Natural killer cell (primary cell): ENCODE data around the gene DGUOK. TPM values are rescaled to one million over a fixed set of nuclear protein-coding genes. Genes with fewer than 3 reads are reported as not detected.
"Not testable (repeated sequence)": the region's sequence is repeated elsewhere in the genome, so short reads cannot be mapped to it uniquely, and the experiment has no call there.

Experiments
- ATAC-seq, 3 donors: fragments of 150-1000 bp in 2 of 3; fragments of 200-7000 bp in 1 of 3; cut with Tn5 transposase; 1 replicate in 1 of 3; 2 replicates in 2 of 3; pipeline ENCODE4 v1.10.0; 2021; ENCODE audit warnings: mild to moderate bottlenecking in 2 of 3, moderate library complexity in 2 of 3
- DNase-seq, 2 donors: peaks; one replicate each; pipeline versions ENCODE4 v3.0.0 to v3.0.0-alpha.2; 2013 to 2021; ENCODE audit warnings: mixed read lengths in 1 of 2
- H3K27ac ChIP-seq: one replicate; pipeline ENCODE4 v1.5.1; 2013; ENCODE audit warnings: mild to moderate bottlenecking, low read length
- H3K27me3 ChIP-seq: one replicate; pipeline ENCODE4 v1.6.1; 2013; ENCODE audit warnings: low read length; ENCODE audit not compliant: control insufficient read depth, insufficient read depth
- H3K36me3 ChIP-seq: one replicate; pipeline ENCODE4 v1.6.1; 2013; ENCODE audit warnings: low read length; ENCODE audit not compliant: control insufficient read depth, insufficient read depth
- H3K4me1 ChIP-seq: one replicate; pipeline ENCODE4 v1.6.1; 2013; ENCODE audit warnings: low read length; ENCODE audit not compliant: control insufficient read depth, insufficient read depth
- H3K4me3 ChIP-seq: one replicate; pipeline ENCODE4 v1.5.1; 2013; ENCODE audit warnings: low read length
- H3K9me3 ChIP-seq: one replicate; pipeline ENCODE4 v1.6.1; 2013; ENCODE audit warnings: low read length; ENCODE audit not compliant: control insufficient read depth, insufficient read depth
- H3K27ac Mint-ChIP-seq, 2 donors: one replicate each; pipeline ENCODE4 v1.8.0; 2022; ENCODE audit warnings: mild to moderate bottlenecking in 2 of 2, mixed read lengths in 2 of 2, moderate library complexity in 1 of 2
- H3K27me3 Mint-ChIP-seq, 2 donors: one replicate each; pipeline ENCODE4 v1.8.0; 2022; ENCODE audit warnings: low read depth in 2 of 2, mixed read lengths in 2 of 2
- H3K36me3 Mint-ChIP-seq: one replicate; pipeline ENCODE4 v1.8.0; 2022; ENCODE audit warnings: mixed read lengths
- H3K4me1 Mint-ChIP-seq, 2 donors: one replicate each; pipeline ENCODE4 v1.8.0; 2022; ENCODE audit warnings: mixed read lengths in 2 of 2
- H3K4me3 Mint-ChIP-seq: one replicate; pipeline ENCODE4 v1.8.0; 2022; ENCODE audit warnings: mild to moderate bottlenecking, moderate library complexity, mixed read lengths
- H3K9me3 Mint-ChIP-seq, 2 donors: one replicate each; pipeline ENCODE4 v1.8.0; 2022; ENCODE audit warnings: mixed read lengths in 2 of 2
- WGBS: methylation state at CpG from one replicate; pipeline ENCODE4 v1.1.7; 2013; ENCODE audit warnings: missing lambda C conversion rate; ENCODE audit not compliant: insufficient coverage; 5-methylcytosine and 5-hydroxymethylcytosine counted together
- intact Hi-C: fragments of 100-400 bp; cut with micrococcal nuclease; formaldehyde crosslinking; loops from one replicate; pipeline ENCODE4 v1.14.2; 2022
- total RNA-seq, 4 donors: library from RNA; stranded (reverse); fragments of 120-200 nt in 1 of 4; gene quantifications; one replicate each; pipeline versions ENCODE4 v1.2.3 to v1.2.4, GENCODE V29; 2013 to 2022
- TF ChIP-seq, protein P1 (sequence below): fragments of 200-600 bp; IDR thresholded peaks from one replicate; pipeline ENCODE4 v1.8.0; 2022; ENCODE audit warnings: antibody characterized with exemption

Gene DGUOK
- total RNA-seq, 3 donors from 2014 or later (not counting 1 experiment from before 2014, with no cell fraction given) = 47.6 to 56.8 (median 54.8) TPM

DNA sequence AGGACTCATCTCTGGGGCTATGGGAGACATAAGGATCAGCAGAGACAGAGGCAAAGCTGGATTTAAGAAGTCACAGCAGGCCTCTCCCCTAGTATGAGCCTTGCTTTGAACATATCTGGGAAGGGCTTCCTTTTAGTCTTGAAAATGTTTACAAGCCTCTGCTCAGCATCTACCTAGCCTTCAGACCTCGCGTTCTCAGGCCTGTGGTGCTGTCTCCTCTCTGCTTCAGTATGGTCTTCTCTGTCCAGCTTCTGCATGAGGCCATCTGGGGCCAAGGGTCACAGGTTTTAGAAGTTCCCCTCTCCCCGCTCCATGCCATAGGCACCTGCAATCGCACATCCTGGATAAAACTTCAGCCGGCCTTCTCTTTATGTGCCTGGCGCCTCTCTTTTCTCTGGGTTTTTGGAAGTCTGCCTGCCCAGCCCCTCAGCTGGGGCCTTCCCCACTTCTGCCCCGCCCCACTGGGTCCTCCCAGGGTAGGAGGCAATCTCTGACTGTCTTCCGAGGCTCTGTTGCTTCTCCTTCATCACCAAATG lies 26.8 kb upstream of the DGUOK start:
- H3K27ac Mint-ChIP-seq = no peak overlapping the region
- no peaks in the 10 kb centered on the region for H3K27me3 ChIP-seq
- H3K27me3 Mint-ChIP-seq = peaks cover 0 to 10% of the 10 kb centered on the region in 2 donors
- peaks cover 22% of the 10 kb centered on the region for H3K4me1 ChIP-seq
- H3K36me3 ChIP-seq = no peaks in the 10 kb centered on the region
- no peaks in the 10 kb centered on the region for H3K9me3 Mint-ChIP-seq
- TF ChIP-seq, protein P1, sequence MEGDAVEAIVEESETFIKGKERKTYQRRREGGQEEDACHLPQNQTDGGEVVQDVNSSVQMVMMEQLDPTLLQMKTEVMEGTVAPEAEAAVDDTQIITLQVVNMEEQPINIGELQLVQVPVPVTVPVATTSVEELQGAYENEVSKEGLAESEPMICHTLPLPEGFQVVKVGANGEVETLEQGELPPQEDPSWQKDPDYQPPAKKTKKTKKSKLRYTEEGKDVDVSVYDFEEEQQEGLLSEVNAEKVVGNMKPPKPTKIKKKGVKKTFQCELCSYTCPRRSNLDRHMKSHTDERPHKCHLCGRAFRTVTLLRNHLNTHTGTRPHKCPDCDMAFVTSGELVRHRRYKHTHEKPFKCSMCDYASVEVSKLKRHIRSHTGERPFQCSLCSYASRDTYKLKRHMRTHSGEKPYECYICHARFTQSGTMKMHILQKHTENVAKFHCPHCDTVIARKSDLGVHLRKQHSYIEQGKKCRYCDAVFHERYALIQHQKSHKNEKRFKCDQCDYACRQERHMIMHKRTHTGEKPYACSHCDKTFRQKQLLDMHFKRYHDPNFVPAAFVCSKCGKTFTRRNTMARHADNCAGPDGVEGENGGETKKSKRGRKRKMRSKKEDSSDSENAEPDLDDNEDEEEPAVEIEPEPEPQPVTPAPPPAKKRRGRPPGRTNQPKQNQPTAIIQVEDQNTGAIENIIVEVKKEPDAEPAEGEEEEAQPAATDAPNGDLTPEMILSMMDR = no peak
- H3K27ac ChIP-seq = no peak overlapping the region
- 98% methylated on average over 7 of the region's 8 CpGs for WGBS
- no peak for ATAC-seq
- H3K4me1 Mint-ChIP-seq = peaks cover 24 to 26% of the 10 kb centered on the region in 2 donors
- no peak overlapping the region for H3K4me3 ChIP-seq
- intact Hi-C loops = loop anchor here (5.0 kb wide), 1 partner anchor 37 kb away; no protein-coding TSS in a partner anchor
- DNase-seq = no peak
- H3K4me3 Mint-ChIP-seq = no peak overlapping the region
- H3K36me3 Mint-ChIP-seq = no peaks in the 10 kb centered on the region
- H3K9me3 ChIP-seq = no peaks in the 10 kb centered on the region

DNA sequence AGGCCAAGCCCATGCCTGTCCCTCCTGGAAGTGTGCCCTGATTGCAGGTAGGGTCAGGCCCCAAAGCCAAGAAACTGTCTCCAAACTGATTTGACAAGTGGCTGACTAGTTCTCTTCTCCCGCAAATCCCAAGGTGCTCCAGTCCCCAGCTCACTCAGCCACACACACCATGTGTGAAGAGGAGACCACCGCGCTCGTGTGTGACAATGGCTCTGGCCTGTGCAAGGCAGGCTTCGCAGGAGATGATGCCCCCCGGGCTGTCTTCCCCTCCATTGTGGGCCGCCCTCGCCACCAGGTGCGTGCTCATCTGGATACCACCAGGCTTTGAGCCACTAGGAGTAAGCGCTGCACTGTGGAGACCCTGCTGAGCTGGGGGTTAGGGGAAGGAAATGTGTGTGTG lies 25.5 kb upstream of the DGUOK start:
- ATAC-seq = no peak

DNA sequence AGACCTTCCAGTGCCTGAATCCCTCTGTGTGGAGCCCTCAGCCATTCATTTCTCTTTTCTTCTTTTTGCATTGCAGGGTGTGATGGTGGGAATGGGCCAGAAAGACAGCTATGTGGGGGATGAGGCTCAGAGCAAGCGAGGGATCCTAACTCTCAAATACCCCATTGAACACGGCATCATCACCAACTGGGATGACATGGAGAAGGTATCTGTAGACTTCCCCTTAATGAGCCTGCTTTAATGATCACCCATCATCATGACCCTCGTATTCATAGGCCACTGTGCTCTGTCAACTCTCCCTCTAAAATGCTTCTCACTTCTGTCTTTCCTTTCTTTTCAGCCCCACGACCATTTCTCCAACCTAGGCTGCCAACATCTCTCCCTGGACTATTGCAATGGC lies 24.4 kb upstream of the DGUOK start:
- DNase-seq (no peak), ATAC-seq (no peak)
- Histone ChIP-seq H3K4me3 (no peak overlapping the region), H3K36me3 (no peaks in the 10 kb centered on the region), H3K4me1 (peaks cover 4% of the 10 kb centered on the region), H3K27ac (no peak overlapping the region), H3K9me3 (no peaks in the 10 kb centered on the region), H3K27me3 (no peaks in the 10 kb centered on the region)
- 90% methylated on average over 3 of the region's 4 CpGs for WGBS
- Mint-ChIP-seq H3K9me3 (no peaks in the 10 kb centered on the region), H3K4me3 (no peak overlapping the region), H3K27me3 (peaks cover 0 to 10% of the 10 kb centered on the region in 2 donors), H3K27ac (no peak overlapping the region), H3K36me3 (no peaks in the 10 kb centered on the region), H3K4me1 (peaks cover 5% of the 10 kb centered on the region in 2 donors)
- intact Hi-C loops = no loop called here
- TF ChIP-seq, protein P1 = no peak

More for the DNA sequence above, 25.5 kb upstream of the DGUOK start:
- H3K27ac Mint-ChIP-seq = no peak overlapping the region
- H3K9me3 Mint-ChIP-seq = no peaks in the 10 kb centered on the region
- Histone ChIP-seq H3K4me1 (peaks cover 16% of the 10 kb centered on the region), H3K9me3 (no peaks in the 10 kb centered on the region), H3K36me3 (no peaks in the 10 kb centered on the region), H3K27ac (no peak overlapping the region), H3K4me3 (no peak overlapping the region), H3K27me3 (no peaks in the 10 kb centered on the region)
- peaks cover 0 to 10% of the 10 kb centered on the region in 2 donors for H3K27me3 Mint-ChIP-seq
- intact Hi-C loops = no loop called here
- 95% methylated on average over 9 of the region's 10 CpGs for WGBS
- no peak for DNase-seq
- no peak overlapping the region for H3K4me3 Mint-ChIP-seq
- TF ChIP-seq, protein P1 = no peak
- H3K4me1 Mint-ChIP-seq = peaks cover 16 to 17% of the 10 kb centered on the region in 2 donors
- no peaks in the 10 kb centered on the region for H3K36me3 Mint-ChIP-seq

DNA sequence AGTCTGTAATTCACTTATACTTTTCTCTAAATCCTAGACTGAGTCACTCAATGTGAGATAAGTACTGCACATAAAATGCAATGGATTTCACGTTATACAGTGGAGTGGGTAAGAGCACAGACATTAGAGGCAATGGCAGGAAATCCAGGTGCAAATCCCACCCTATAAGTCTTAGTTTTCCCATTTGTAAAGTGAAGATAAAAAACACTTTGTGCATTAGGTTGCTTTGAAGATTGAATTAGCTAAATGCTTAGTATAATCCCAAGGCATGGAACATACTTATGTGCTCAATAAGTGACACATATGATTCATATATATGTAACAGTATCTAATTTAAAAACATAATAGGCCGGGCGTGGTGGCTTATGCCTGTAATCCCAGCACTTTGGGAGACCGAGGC lies 23.4 kb upstream of the DGUOK start:
- Histone ChIP-seq H3K4me1 (no peaks in the 10 kb centered on the region), H3K4me3 (no peak overlapping the region), H3K27ac (no peak overlapping the region), H3K9me3 (no peaks in the 10 kb centered on the region), H3K36me3 (no peaks in the 10 kb centered on the region), H3K27me3 (no peaks in the 10 kb centered on the region)
- Mint-ChIP-seq H3K27me3 (peaks cover 0 to 10% of the 10 kb centered on the region in 2 donors), H3K4me3 (no peak overlapping the region), H3K4me1 (no peaks in the 10 kb centered on the region), H3K9me3 (no peaks in the 10 kb centered on the region), H3K27ac (no peak overlapping the region), H3K36me3 (no peaks in the 10 kb centered on the region)
- 96% methylated on average over 4 of the region's 4 CpGs for WGBS
- DNase-seq = no peak
- intact Hi-C loops = no loop called here
- no peak for ATAC-seq
- TF ChIP-seq, protein P1 = no peak

DNA sequence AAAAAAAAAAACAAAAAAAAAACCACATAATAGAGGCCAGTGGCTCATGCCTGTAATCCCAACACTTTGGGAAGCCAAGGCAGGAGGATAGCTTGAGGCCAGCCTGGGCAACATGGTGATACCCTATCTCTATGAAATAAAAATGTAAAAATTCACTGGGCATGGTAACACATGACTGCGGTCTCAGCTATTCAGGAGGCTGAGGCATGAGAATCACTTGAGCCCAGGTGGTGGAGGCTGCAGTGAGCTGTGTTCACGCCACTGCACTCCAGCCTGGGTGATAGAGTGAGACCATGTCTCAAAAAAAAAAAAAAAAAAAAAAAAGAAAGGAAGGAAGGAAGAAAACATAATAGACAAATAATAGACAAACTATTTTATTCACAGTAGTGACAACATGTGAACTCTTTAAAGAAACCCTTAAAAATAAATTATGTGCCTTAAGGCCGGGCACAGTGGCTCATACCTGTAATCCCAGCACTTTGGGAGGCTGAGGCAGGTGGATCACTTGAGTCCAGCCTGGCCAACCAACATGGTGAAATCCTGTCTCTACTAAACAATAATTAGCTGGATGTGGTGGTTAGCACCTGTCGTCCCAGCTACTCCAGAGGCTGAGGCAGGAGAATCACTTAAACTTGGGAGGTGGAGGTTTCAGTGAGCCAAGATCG lies 22.6 kb upstream of the DGUOK start:
- H3K27ac Mint-ChIP-seq, H3K27ac ChIP-seq, H3K4me3 ChIP-seq, H3K27me3 ChIP-seq, H3K36me3 ChIP-seq, H3K4me1 Mint-ChIP-seq, H3K36me3 Mint-ChIP-seq, H3K4me3 Mint-ChIP-seq, H3K9me3 Mint-ChIP-seq, H3K9me3 ChIP-seq, intact Hi-C loops, H3K4me1 ChIP-seq, DNase-seq, ATAC-seq: not testable (repeated sequence)
- WGBS = 100% methylated on average over 2 of the region's 5 CpGs
- peaks cover 0 to 10% of the 10 kb centered on the region in 2 donors for H3K27me3 Mint-ChIP-seq
